ENCODE results near the gene NACC1. TPM values are rescaled to one million over a fixed set of nuclear protein-coding genes. Genes with fewer than 3 reads are reported as not detected.

Gene NACC1
- total and polyA plus RNA-seq, 2 of the 8 experiments (the other 6 are each of a cell fraction or from before 2014, with no cell fraction given): 234 to 301 TPM

DNA sequence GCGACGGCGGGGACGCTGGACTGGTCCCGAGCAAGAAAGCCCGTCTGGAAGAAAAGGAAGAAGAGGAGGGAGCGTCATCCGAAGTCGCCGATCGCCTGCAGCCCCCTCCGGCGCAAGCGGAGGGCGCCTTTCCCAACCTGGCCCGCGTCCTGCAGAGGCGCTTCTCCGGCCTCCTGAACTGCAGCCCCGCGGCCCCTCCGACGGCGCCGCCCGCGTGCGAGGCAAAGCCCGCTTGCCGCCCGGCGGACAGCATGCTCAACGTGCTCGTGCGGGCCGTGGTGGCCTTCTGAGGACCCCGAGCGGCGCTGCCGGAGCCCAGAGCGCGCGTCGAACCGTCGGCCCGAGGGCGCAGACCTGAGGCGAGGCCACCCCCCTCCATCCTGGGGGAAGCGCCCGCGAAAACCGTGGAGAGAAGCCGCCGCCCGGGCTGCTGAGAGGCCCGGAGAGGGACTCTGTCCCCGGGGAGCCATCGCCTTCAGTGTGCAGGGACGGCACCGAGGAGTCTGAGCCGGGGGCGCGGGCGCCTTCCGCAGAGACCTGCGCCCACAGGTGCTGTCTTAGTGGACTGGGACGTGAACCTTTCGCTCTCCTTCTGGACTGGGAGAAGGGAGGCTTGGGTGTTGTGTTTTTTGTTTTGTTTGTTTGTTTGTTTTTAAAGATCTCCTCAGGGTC, 35.6 kb downstream of the NACC1 start:
- Histone ChIP-seq H3K36me3 (ENCODE audit: control insufficient read depth in 2 of 4, insufficient read depth in 4 of 4, low read length in 3 of 4) (peaks cover 0 to 7% (median 2%) of the 10 kb centered on the region in 4 experiments; a peak in 2 of 8 replicates), H3K79me1 (ENCODE audit: low read depth, low read length) (peaks cover 5% of the 10 kb centered on the region), H3K4me2 (ENCODE audit: insufficient read depth in 1 of 2, low read depth in 2 of 2, low read length in 2 of 2) (peak overlapping the region; percentile 77 to 82), H3K18ac (ENCODE audit: extremely low read depth, low read length) (peak overlapping the region; percentile 87), H2BK20ac (ENCODE audit: low read length) (no peak overlapping the region), H2BK120ac (replicated peaks; ENCODE audit: low read depth, low read length) (peak overlapping the region; percentile 18), H2BK12ac (ENCODE audit: low read depth, low read length) (no peak overlapping the region), H2AK5ac (ENCODE audit: low read depth, low read length) (no peak overlapping the region; the same call in 1 of the 2 replicates), H3K79me2 (ENCODE audit: control insufficient read depth in 1 of 2, insufficient read depth in 2 of 2, low read length in 2 of 2) (peaks cover 17 to 44% of the 10 kb centered on the region in 2 experiments), H4K5ac (ENCODE audit: insufficient read length, low read depth, low read length) (peak overlapping the region; percentile 69), H3K23me2 (ENCODE audit: low read depth, low read length) (peaks cover 24% of the 10 kb centered on the region), H2AFZ (ENCODE audit: low read length) (no peak overlapping the region), H3K56ac (replicated peaks; ENCODE audit: insufficient read length, low read depth, low read length) (peak overlapping the region; percentile 90), H3K4ac (replicated peaks; ENCODE audit: insufficient read length, low read depth, low read length) (peak overlapping the region; percentile 84), H3K4me3 (ENCODE audit: extremely low read depth in 1 of 4, insufficient read depth in 2 of 4, low read depth in 3 of 4, low read length in 4 of 4) (peak overlapping the region; percentile 90 to 99 (median 92)), H3K4me1 (replicated peaks in 1 of 4; ENCODE audit: control insufficient read depth in 3 of 4, insufficient read depth in 4 of 4, low read length in 3 of 4) (peaks cover 0 to 8% (median 7%) of the 10 kb centered on the region in 4 experiments), H4K8ac (ENCODE audit: extremely low read depth, insufficient read depth, low read length) (peak overlapping the region; percentile 95), H3K27ac (ENCODE audit: low read depth, low read length) (peak overlapping the region; percentile 89), H4K20me1 (replicated peaks in 1 of 2; ENCODE audit: control insufficient read depth in 1 of 2, insufficient read depth in 2 of 2, low read length in 2 of 2) (peaks cover 7 to 11% of the 10 kb centered on the region in 2 experiments), H3K9ac (replicated peaks in 1 of 4; ENCODE audit: extremely low read depth in 1 of 4, low read depth in 3 of 4, low read length in 3 of 4) (peak overlapping the region; percentile 82 to 99 (median 94)), H2BK15ac (ENCODE audit: low read length) (no peak overlapping the region), H3K23ac (ENCODE audit: insufficient read length) (no peak overlapping the region), H2BK5ac (ENCODE audit: low read depth, low read length) (peak overlapping the region; percentile 99), H4K91ac (replicated peaks; ENCODE audit: insufficient read length, low read length) (peak overlapping the region; percentile 72), H3K27me3 (replicated peaks in 1 of 4; ENCODE audit: control insufficient read depth in 3 of 4, extremely low read depth in 1 of 4, insufficient read depth in 3 of 4, low read length in 3 of 4) (no peaks in the 10 kb centered on the region; a peak in 2 of 7 replicates), H3K14ac (ENCODE audit: insufficient read length) (no peak overlapping the region), H3K9me3 (ENCODE audit: insufficient read depth in 2 of 2, low read depth in 1 of 2, low read length in 1 of 2) (no peaks in the 10 kb centered on the region)
- FAIRE-seq: no peak
- POLR2A ChIA-PET (ENCODE audit: partially characterized antibody): interaction anchor here (0.5 to 9.6 kb wide), 35 partner anchors 12 to 451 kb away, joined by 3 to 530 read pairs (median 7); partner anchors contain the start of genes NACC1 and TRMT1
- CTCF ChIA-PET (ENCODE audit: partially characterized antibody): interaction anchor here (0.6 to 2.0 kb wide), 5 partner anchors 15 to 137 kb away, joined by 3 to 9 read pairs (median 4); no protein-coding TSS in a partner anchor
- DNase-seq (ENCODE audit: low read depth in 1 of 2, low spot score in 2 of 2): no peak
- WGBS, 2 experiments (ENCODE audit: extremely low coverage in 1 of 2, insufficient coverage in 1 of 2, insufficient read length in 1 of 2, insufficient replicate concordance in 2 of 2, low coverage in 1 of 2, low lambda C conversion rate in 2 of 2, missing lambda C conversion rate in 1 of 2): 1% methylated on average over 57 of the region's 69 CpGs; no CpG with 5 or more reads in 1 of the 2 experiments
- TF ChIP-seq RFX5 (IDR thresholded peaks at IDR 0.05; ENCODE audit: borderline replicate concordance, low read depth, low read length): no peak
- TF ChIP-seq YY1 (IDR thresholded peaks at IDR 0.05; ENCODE audit: low read depth, low read length): no peak
- TF ChIP-seq NRF1 (IDR thresholded peaks at IDR 0.05; ENCODE audit: low read depth, low read length): no peak
- TF ChIP-seq KDM5A (IDR thresholded peaks at IDR 0.05; ENCODE audit: low read length): no peak
- TF ChIP-seq HDAC2 (IDR thresholded peaks at IDR 0.05; ENCODE audit: borderline replicate concordance in 1 of 2, low read depth in 2 of 2, low read length in 2 of 2): no peak
- no peak for TF ChIP-seq CBX5 (IDR thresholded peaks at IDR 0.05; ENCODE audit: low read depth, low read length)
- TF ChIP-seq KDM1A (IDR thresholded peaks at IDR 0.05; ENCODE audit: borderline replicate concordance, low read length): no peak
- TF ChIP-seq ASH2L (IDR thresholded peaks at IDR 0.05; ENCODE audit: low read length): no peak
- TF ChIP-seq SIX5 (IDR thresholded peaks at IDR 0.05; ENCODE audit: low read depth, low read length): no peak
- TF ChIP-seq PHF8 (conservative IDR thresholded peaks at IDR 0.05; ENCODE audit: low read depth, low read length): peak; percentile 5
- peak; percentile 75; the same call in 1 of the 2 replicates for TF ChIP-seq POLR2AphosphoS5 (IDR thresholded peaks at IDR 0.05; ENCODE audit: low read depth, low read length)
- no peak for TF ChIP-seq KDM4A (IDR thresholded peaks at IDR 0.05; ENCODE audit: low read depth, low read length, severe bottlenecking)
- peak; percentile 5; the same call in 1 of the 2 replicates for TF ChIP-seq CHD1 (IDR thresholded peaks at IDR 0.05; ENCODE audit: low read depth, low read length)

Measured in H1 (cell line).